Measurements from ENCODE around the gene RNF182.
"Not testable (repeated sequence)": the region's sequence is repeated elsewhere in the genome, so short reads cannot be mapped to it uniquely, and the experiment has no call there.

The RNF182 gene

GRCh38 chr6:14004258-14004657 is 79.5 kb downstream of the RNF182 start:
- DNase-seq = no peak

GRCh38 chr6:14008809-14009208 is 84.1 kb downstream of the RNF182 start:
- DNase-seq = no peak

GRCh38 chr6:14009431-14009830 is 84.7 kb downstream of the RNF182 start:
- no peak for DNase-seq

GRCh38 chr6:14010275-14010674 is 85.5 kb downstream of the RNF182 start:
- no peak for DNase-seq

DNA sequence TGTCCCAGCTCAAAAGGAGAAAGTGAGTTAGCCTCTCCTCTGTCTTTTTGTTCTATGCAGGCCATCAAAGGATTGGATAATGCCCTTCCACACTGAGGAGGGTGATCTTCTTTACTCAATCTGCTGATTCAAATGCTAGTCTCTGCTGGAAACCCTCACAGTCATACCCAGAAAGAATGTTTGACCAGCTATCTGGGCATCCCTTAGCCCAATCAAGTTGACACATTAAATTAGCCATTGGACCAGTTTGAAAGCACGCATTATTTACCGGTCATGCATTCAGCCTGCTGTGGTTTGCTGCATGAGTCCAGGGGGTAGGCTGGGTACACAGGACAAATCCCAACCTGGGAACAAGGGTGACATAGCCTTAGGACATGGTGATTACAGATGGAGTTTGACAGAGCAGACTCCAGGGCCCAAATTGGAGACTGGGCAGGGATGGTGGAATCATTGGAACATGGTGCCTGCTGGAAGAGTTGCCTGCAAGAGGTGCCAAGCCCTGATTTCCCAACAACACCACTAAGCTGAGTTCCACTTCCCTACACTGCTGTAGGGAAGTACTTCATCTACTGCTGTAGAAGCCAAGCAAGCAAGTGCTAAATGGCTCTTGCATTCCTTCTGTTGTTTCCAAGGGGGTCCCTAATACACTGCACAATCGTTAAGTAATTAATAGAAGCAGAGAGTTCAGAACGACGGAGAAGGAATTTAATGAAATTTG is 87.7 kb downstream of the RNF182 start:
- DNase-seq = no peak

DNA sequence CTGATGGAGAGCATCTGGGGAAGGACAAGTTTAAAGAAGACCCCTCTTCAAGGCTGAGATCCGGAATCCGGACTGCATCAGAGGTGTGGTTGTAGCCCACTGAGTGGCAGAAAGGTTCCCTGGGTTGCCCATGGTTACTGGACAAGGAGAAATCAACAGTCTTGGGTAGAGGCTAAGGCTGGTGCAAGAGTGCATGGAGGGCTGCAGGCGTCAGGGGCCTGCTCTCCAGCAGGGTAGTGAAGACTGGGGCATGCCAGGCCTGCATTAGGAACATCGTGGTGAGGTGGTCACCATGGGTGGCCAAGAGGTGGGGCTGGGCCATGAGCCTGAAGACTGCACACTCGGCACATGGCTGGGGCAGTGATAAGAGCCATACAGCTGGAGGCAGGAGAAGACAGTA is 91.2 kb downstream of the RNF182 start:
- DNase-seq = no peak

DNA sequence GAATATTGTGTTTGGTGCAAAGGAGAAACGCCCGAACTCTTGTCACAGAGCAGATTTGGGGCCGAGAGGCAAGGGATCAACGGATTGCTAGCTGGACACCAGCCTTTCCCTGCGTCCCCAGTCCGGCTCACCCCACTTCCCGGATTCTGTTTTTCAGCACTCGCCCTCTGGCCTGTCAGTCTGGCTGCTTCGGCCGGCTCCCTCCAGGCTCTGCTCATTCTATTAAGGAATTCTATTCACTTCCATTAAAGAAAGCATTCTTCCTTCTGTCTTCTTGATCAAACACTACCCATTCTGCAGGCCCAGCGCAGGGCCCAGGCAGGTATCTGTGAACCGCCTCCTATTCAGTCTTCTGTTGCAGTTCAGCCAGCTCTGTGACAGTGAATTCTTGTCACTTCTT is 91.7 kb downstream of the RNF182 start:
- DNase-seq = no peak

DNA sequence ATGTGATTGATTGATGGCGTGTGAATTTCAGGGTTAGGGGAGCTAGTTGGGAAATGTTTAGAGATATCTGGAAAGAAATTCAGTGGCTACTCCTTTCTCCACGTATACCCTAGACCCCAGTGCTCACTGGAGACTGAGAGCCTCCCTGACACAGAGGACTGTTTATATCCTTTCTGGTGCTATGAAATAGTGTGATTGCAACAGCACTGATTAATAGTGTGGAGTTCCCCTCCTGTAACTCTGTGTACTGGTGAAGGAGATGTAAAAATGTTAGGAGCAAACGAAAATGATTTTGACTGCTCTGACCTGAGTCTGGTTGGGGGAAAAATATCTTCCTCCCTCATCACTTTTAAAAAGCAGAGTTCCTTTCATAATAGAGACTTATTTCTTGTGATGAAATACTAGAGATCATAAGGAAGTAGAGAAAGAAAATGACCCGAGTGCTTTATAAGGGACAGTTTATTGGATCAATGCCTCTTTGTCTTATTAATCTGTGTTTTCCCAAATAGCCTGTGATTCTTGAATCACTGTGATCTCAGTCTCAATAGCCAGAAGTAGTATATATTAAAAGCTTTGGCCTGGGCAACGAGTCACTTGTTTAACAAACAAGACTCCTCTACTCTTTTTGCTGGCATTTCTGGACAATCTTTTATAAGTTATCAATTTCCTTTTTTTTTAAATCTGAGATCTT is 92.3 kb downstream of the RNF182 start:
- DNase-seq = no peak

GRCh38 chr6:14017626-14018475 is 93.1 kb downstream of the RNF182 start:
- DNase-seq = no peak

- DNase-seq = not testable (repeated sequence)
These were observed 93.8 kb downstream of the RNF182 start for GRCh38 chr6:14018559-14018958.

GRCh38 chr6:14020551-14020950 is 95.8 kb downstream of the RNF182 start:
- DNase-seq = no peak

DNA sequence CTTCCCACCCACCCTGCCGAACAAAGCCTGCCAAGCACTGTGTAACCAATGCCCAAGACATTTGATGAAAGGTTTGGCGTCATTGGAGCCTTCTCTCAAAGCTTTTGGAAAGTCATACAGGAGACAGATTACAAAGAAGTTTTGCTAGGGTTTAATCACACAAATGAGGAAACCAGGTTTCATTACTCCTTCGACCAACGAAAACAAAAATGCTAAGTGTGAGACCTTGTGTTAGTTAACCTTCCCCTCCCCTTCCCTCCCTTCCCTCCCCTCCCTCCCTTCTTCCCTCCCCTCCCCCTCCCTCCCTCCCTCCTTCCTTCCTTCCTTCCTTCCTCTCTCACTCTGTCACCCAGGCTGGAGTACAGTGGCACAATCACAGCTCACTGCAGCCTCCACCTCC is 96.7 kb downstream of the RNF182 start:
- DNase-seq = no peak

GRCh38 chr6:14022673-14023072 is 97.9 kb downstream of the RNF182 start:
- no peak for DNase-seq

- no peak for DNase-seq
These were observed 99.1 kb downstream of the RNF182 start for GRCh38 chr6:14023855-14024254.

GRCh38 chr6:14025160-14025559 is 100.4 kb downstream of the RNF182 start:
- no peak for DNase-seq

- DNase-seq = no peak
These were observed 102.2 kb downstream of the RNF182 start for GRCh38 chr6:14026831-14027539.

GRCh38 chr6:14028631-14029030 is 103.9 kb downstream of the RNF182 start:
- no peak for DNase-seq

GRCh38 chr6:14029605-14030004 is 104.9 kb downstream of the RNF182 start:
- no peak for DNase-seq

Data from DMS53 (cell line).